Psoas muscle (tissue), 8 donors: Measurements from ENCODE around the gene SLC2A4RG. TPM values are rescaled to one million over a fixed set of nuclear protein-coding genes. Genes with fewer than 3 reads are reported as not detected.
A peak's percentile ranks its signal among the peaks of the same experiment; 100 is the strongest.

Experiments
- ATAC-seq, 4 donors: fragments of 200-7000 bp; cut with Tn5 transposase; one replicate each; pipeline ENCODE4 v1.9.1; 2020; ENCODE audit warnings: moderate library complexity in 3 of 4, mild to moderate bottlenecking in 2 of 4
- DNase-seq, 2 donors: peaks; one replicate each; pipeline ENCODE4 v3.0.0-alpha.2; 2020
- H3K27ac ChIP-seq: fragments of 200-600 bp; one replicate; pipeline ENCODE4 v1.8.0; 2022
- H3K27me3 ChIP-seq, 3 donors: fragments of 200-600 bp in 1 of 3; one replicate each; pipeline versions ENCODE4 v1.6.1 to v1.8.0; 2013 to 2022; ENCODE audit warnings: low read length in 2 of 3, mild to moderate bottlenecking in 2 of 3, moderate library complexity in 1 of 3; ENCODE audit not compliant: insufficient read depth in 3 of 3
- H3K36me3 ChIP-seq, 2 donors: fragments of 200-600 bp in 1 of 2; one replicate each; pipeline versions ENCODE4 v1.6.1 to v1.8.0; 2013 to 2022; ENCODE audit warnings: low read depth in 1 of 2, mild to moderate bottlenecking in 1 of 2, moderate library complexity in 1 of 2; ENCODE audit not compliant: insufficient read depth in 1 of 2
- H3K4me1 ChIP-seq: fragments of 200-600 bp; one replicate; pipeline ENCODE4 v1.8.0; 2022
- H3K4me3 ChIP-seq: fragments of 200-600 bp; one replicate; pipeline ENCODE4 v1.8.0; 2022; ENCODE audit warnings: mild to moderate bottlenecking
- H3K9me3 ChIP-seq: fragments of 200-600 bp; one replicate; pipeline ENCODE4 v1.8.0; 2022
- CTCF ChIP-seq: fragments of 200-600 bp; IDR thresholded peaks from one replicate; pipeline ENCODE4 v1.8.0; 2022; ENCODE audit warnings: antibody characterized with exemption
- WGBS, 3 donors: extraction: QIAGEN DNeasy Blood & Tissue Kit; methylation state at CpG; one replicate each; pipeline versions ENCODE4 v1.1.6 to v1.1.7; 2013; 5-methylcytosine and 5-hydroxymethylcytosine counted together
- intact Hi-C, 2 donors: fragments of 100-400 bp; cut with DNase I; formaldehyde crosslinking; loops; one replicate each; pipeline versions ENCODE4 v1.11.0 to v1.14.2; 2022
- polyA plus RNA-seq, 3 donors: library from polyadenylated mRNA; stranded (reverse); fragments of 200-250 nt; gene quantifications; one replicate each; pipeline ENCODE4 v1.2.3, GENCODE V29; 2013
- total RNA-seq, 4 donors: library from RNA; stranded (reverse); fragmentation: NEBNext Ultra II Directional in 2 of 4; extraction: Animal tissue kit (Norgen Biotek cat#: 25700) in 2 of 4; gene quantifications; one replicate each; pipeline versions ENCODE4 v1.2.1 to v1.2.4, GENCODE V29; 2021 to 2023
- donor health status: healthy with polysubstance abuse.
- donor health status: DM: no; HTN: no; CAD: no; lungs with moderate emphysema.
- donor health status: Bipolar disorder and iron deficiency.
- donor health status: healthy.
- donor health status: DM: yes; HTN: yes; CAD: no.
- donor health status: DM: no; HTN: no; CAD: no.
- donor health status: DM: no; HTN: no; CAD: no.
- donor health status: DM: yes; HTN: yes; CAD: no.

The SLC2A4RG gene
- total and polyA plus RNA-seq, 7 donors = 27.1 to 79.1 (median 43.7) TPM

GRCh38 chr20:63771046-63771707, 31.6 kb downstream of the SLC2A4RG start:
- no peak overlapping the region for H3K27ac ChIP-seq
- WGBS, 3 donors = 90 to 92% (median 91%) methylated on average over 48 to 52 of the region's 52 CpGs
- H3K27me3 ChIP-seq = no peaks in the 10 kb centered on the region
- ATAC-seq = no peak
- no peaks in the 10 kb centered on the region for H3K9me3 ChIP-seq
- H3K4me3 ChIP-seq = no peak overlapping the region
- peaks cover 0 to 6% of the 10 kb centered on the region in 2 donors for H3K36me3 ChIP-seq
- peaks cover 5% of the 10 kb centered on the region for H3K4me1 ChIP-seq
- no peak for DNase-seq
- TF ChIP-seq CTCF = no peak
- intact Hi-C loops = no loop called here

DNA sequence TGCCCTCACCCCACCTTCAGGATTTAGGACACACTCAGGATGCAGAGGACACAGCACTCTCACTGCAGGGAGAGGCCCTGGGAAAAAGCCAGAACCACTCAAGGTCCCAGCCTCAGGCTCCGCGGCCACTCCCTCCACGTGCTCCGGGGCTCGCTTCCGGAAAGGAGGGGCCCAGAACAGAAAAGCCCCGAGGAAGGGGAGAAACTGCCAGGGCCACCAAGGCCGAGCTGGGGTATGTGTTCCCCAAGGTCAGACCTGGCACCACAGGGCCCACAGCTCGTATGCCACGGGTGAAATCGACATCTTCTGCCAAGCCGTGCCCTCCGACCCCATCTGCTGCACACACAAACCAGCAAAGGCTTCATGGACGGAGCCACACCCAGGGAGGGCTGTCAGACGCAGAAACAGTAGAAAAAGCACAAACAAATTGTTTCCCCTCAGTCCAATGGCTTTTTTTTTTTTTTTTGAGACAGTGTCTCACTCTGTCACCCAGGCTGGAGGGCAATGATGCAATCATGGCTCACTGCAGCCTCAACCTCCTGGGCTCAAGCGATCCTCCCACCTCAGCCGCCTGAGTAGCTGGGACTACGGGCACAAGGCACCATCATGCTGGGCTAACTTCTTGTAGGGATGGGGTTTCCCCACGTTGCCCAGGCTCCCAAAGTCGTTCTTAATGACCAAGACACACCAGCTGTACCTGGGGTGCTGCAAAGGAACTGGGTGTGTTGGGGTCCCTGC, 33.4 kb downstream of the SLC2A4RG start:
- no peak for TF ChIP-seq CTCF
- Histone ChIP-seq H3K27ac (no peak overlapping the region), H3K4me1 (peaks cover 5% of the 10 kb centered on the region), H3K4me3 (no peak overlapping the region), H3K36me3 (peaks cover 0 to 6% of the 10 kb centered on the region in 2 donors), H3K9me3 (no peaks in the 10 kb centered on the region), H3K27me3 (no peaks in the 10 kb centered on the region)
- WGBS, 3 donors = 67 to 71% (median 70%) methylated on average over 20 of the region's 20 CpGs
- intact Hi-C loops = no loop called here
- DNase-seq = no peak
- ATAC-seq = peak in 1 of 4 donors; percentile 26

DNA sequence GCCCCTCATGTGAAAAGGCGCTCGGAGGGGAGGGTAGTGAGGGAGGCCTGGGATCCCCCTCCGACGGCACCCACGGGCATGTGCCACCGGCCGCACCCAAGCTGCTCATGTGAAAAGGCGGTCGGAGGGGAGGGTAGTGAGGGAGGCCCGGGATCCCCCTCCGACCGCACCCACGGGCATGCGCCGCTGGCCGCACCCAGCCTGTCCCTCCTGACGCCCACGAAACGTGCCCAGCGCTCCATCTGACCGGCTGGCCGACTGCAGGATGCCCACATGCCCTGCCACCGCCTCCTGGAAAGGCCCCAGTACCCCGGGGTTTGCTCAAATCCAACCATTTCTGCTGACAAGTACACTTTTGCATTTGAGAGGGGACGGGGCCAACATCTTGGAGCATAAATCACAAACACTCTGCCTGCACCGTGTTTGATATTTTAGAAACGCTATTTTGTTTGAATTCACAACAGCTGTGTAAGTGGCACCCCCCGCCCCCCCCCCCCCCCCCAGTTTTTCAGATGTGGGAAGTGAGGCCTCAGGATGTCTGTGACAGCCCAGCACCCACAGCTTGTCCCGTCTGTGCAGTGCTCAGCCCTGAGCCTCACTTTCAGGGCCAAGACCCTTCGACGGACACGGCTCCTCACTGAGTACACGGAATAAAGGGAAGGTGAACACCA, 34.1 kb downstream of the SLC2A4RG start:
- H3K36me3 ChIP-seq = peaks cover 0 to 6% of the 10 kb centered on the region in 2 donors
- peaks cover 5% of the 10 kb centered on the region for H3K4me1 ChIP-seq
- H3K4me3 ChIP-seq = no peak overlapping the region
- no peak for TF ChIP-seq CTCF
- DNase-seq = no peak
- intact Hi-C loops = no loop called here
- no peak overlapping the region for H3K27ac ChIP-seq
- no peaks in the 10 kb centered on the region for H3K9me3 ChIP-seq
- no peaks in the 10 kb centered on the region for H3K27me3 ChIP-seq
- 71 to 81% (median 78%) methylated on average over 30 to 33 of the region's 33 CpGs for WGBS, 3 donors
- no peak for ATAC-seq

GRCh38 chr20:63774306-63774705, 34.7 kb downstream of the SLC2A4RG start:
- no peak overlapping the region for H3K27ac ChIP-seq
- ATAC-seq (peak in 2 of 4 donors; percentile 57 to 62), DNase-seq (no peak)
- H3K4me1 ChIP-seq = peaks cover 5% of the 10 kb centered on the region
- H3K9me3 ChIP-seq = no peaks in the 10 kb centered on the region
- no peaks in the 10 kb centered on the region for H3K27me3 ChIP-seq
- H3K36me3 ChIP-seq = no peaks in the 10 kb centered on the region
- intact Hi-C loops = no loop called here
- TF ChIP-seq CTCF = no peak
- WGBS, 3 donors = 36 to 50% (median 37%) methylated on average over 15 of the region's 15 CpGs
- H3K4me3 ChIP-seq = peak overlapping the region; percentile 54
